ENCODE results near the gene HESX1. TPM values are rescaled to one million over a fixed set of nuclear protein-coding genes. Genes with fewer than 3 reads are reported as not detected.

Gene HESX1
- total and polyA plus RNA-seq, 7 donors: 0.18 to 0.46 (median 0.32) TPM; not detected in 1

GRCh38 chr3:57224856-57225255 is 25.1 kb upstream of the HESX1 start:
- Histone ChIP-seq H3K27me3 (ENCODE audit: insufficient read depth in 3 of 3, low read length in 2 of 3) (no peaks in the 10 kb centered on the region), H3K4me3 (no peak overlapping the region), H3K4me1 (peaks cover 9% of the 10 kb centered on the region), H3K36me3 (ENCODE audit: insufficient read depth in 1 of 2, low read depth in 1 of 2) (no peaks in the 10 kb centered on the region), H3K27ac (no peak overlapping the region), H3K9me3 (no peaks in the 10 kb centered on the region)
- intact Hi-C loops (cut with DNase I): loop anchor here (5.0 to 10.0 kb wide), 4 partner anchors 53 to 230 kb away; partner anchors contain the start of gene IL17RD (in 1 of the 2)
- DNase-seq (no peak), ATAC-seq (no peak)
- 62 to 77% (median 71%) methylated on average over 4 of the region's 4 CpGs for WGBS, 3 donors
- no peak for TF ChIP-seq CTCF (IDR thresholded peaks at IDR 0.05)

- intact Hi-C loops (cut with DNase I): loop anchor here in 1 of 2 donors (10.0 kb wide), 1 partner anchor 227 kb away; no protein-coding TSS in a partner anchor
- H3K36me3 ChIP-seq (ENCODE audit: insufficient read depth in 1 of 2, low read depth in 1 of 2): no peaks in the 10 kb centered on the region
- peaks cover 5% of the 10 kb centered on the region for H3K4me1 ChIP-seq
- H3K9me3 ChIP-seq: no peaks in the 10 kb centered on the region
- H3K4me3 ChIP-seq: no peak overlapping the region
- no peaks in the 10 kb centered on the region for H3K27me3 ChIP-seq (ENCODE audit: insufficient read depth in 3 of 3, low read length in 2 of 3)
- WGBS, 3 donors: 49 to 77% (median 61%) methylated on average over 2 of the region's 2 CpGs
- TF ChIP-seq CTCF (IDR thresholded peaks at IDR 0.05): no peak
- no peak overlapping the region for H3K27ac ChIP-seq
- ATAC-seq: no peak
- DNase-seq: no peak
Observed at GRCh38 chr3:57221883-57222282, 22.1 kb upstream of the HESX1 start.

- ATAC-seq (no peak), DNase-seq (no peak)
- intact Hi-C loops (cut with DNase I): no loop called here
- Histone ChIP-seq H3K27ac (no peak overlapping the region), H3K4me3 (no peak overlapping the region), H3K9me3 (no peaks in the 10 kb centered on the region), H3K4me1 (no peaks in the 10 kb centered on the region), H3K36me3 (ENCODE audit: insufficient read depth in 1 of 2, low read depth in 1 of 2) (no peaks in the 10 kb centered on the region), H3K27me3 (ENCODE audit: insufficient read depth in 3 of 3, low read length in 2 of 3) (no peaks in the 10 kb centered on the region)
- WGBS, 3 donors: 91 to 95% (median 93%) methylated on average over 2 of the region's 2 CpGs
- no peak for TF ChIP-seq CTCF (IDR thresholded peaks at IDR 0.05)
Observed at GRCh38 chr3:57206423-57206822, 6.6 kb upstream of the HESX1 start.

DNA sequence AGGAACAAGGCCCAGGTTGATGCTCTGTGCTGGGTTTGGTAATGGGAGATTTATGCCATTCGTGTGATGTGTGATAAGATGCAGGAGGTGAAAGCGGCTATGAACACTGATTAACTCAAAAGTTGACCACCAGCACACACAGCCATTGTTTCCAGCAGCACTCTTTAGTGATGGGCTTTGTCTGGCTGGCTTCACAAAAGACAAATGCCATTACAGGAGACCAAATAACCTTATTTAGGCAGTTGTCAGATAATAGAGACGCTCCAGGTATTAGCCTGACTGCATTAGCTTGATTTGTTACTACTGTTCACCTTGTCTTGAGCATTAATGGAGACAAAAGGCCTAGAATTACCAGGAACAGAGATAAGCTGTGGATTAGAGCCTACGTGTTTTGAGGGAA is 5.1 kb downstream of the HESX1 start:
- H3K4me1 ChIP-seq: no peaks in the 10 kb centered on the region
- 94 to 97% (median 96%) methylated on average over 4 of the region's 4 CpGs for WGBS, 3 donors
- TF ChIP-seq CTCF (IDR thresholded peaks at IDR 0.05): no peak

DNA sequence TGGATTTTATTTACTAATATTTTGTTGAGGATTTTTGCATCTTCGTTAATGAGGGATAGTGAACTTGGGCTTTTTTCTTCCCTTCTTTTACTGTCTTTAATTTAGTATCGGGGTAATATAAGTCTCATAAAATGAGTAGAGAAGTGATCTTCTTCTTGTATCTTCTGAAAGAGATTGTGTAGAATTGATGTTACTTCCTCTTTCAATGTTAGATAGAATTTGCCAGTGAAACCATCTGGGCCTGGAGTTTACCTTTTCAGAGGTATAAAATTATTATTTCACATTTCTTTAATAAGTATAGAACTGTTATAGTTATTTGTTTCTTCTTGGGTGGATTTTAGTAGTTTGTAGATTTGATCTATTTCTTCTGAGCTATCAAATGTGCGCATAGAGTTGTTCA is 7.8 kb downstream of the HESX1 start:
- TF ChIP-seq CTCF (IDR thresholded peaks at IDR 0.05): no peak
- Histone ChIP-seq H3K9me3 (no peaks in the 10 kb centered on the region), H3K36me3 (ENCODE audit: insufficient read depth in 1 of 2, low read depth in 1 of 2) (no peaks in the 10 kb centered on the region), H3K27me3 (ENCODE audit: insufficient read depth in 3 of 3, low read length in 2 of 3) (peaks cover 0 to 3% (median 0%) of the 10 kb centered on the region in 3 donors), H3K27ac (no peak overlapping the region), H3K4me3 (no peak overlapping the region), H3K4me1 (no peaks in the 10 kb centered on the region)
- intact Hi-C loops (cut with DNase I): no loop called here
- 95 to 98% (median 97%) methylated on average over 3 of the region's 3 CpGs for WGBS, 3 donors
- ATAC-seq (no peak), DNase-seq (no peak)

More for the DNA sequence above, 5.1 kb downstream of the HESX1 start:
- intact Hi-C loops (cut with DNase I): no loop called here
- Histone ChIP-seq H3K36me3 (ENCODE audit: insufficient read depth in 1 of 2, low read depth in 1 of 2) (no peaks in the 10 kb centered on the region), H3K27ac (no peak overlapping the region), H3K4me3 (no peak overlapping the region), H3K9me3 (no peaks in the 10 kb centered on the region), H3K27me3 (ENCODE audit: insufficient read depth in 3 of 3, low read length in 2 of 3) (peaks cover 0 to 4% (median 0%) of the 10 kb centered on the region in 3 donors)
- ATAC-seq (no peak), DNase-seq (no peak)
